Measurements from ENCODE around the gene LIN28A.

The LIN28A gene

DNA sequence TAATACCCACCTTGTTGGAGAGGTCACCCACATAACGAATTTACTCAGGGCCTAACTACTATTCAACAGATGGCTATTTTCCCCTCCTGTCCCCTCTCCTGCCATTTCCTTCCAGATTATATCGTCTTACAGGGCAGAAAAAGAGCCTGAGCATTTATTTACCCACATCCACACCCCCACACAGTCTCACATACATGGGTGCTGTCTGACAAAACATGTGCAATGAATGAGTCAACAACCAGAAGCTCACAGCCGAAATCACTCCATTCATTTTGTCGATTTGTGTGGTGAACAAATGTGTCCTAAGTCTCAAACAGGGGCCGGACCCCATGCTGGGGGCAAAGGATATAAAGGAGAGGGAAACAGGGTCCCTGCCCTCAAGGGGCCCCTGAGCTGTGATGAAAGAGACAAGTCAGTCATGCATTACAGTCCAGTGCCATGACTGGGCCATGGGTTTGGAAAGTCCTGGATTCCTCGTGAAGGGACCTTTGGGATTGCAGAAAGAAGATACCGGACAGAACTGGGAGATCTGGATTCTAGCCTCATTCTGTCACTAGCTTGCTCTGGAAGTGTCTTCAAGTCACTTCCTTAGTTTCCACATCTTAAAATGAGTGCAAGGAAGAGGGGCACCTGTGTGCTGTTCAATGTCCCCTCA lies 21.7 kb upstream of the LIN28A start:
- no peak for DNase-seq

GRCh38 chr1:26389604-26390247 lies 20.9 kb upstream of the LIN28A start:
- no peak for DNase-seq

DNA sequence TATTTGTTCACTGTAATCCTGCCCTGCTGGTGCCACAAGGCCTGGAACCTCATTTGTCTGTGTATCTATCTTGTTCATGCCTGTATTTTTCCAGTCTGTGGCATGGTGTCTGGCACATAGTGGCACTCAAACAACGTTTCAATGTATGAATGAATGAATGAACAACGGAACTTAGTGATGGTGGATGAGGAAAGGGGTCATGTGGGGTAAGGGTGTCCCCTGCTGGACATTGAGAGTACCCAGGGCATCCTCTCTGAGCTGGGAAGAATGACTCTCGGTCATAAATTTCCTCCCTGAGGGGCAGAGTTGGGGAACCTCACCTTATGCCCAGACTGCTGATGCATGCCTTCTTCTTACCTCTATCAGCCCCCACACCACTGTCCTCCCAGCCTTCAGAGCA lies 19.2 kb upstream of the LIN28A start:
- peak; percentile 56 for DNase-seq

DNA sequence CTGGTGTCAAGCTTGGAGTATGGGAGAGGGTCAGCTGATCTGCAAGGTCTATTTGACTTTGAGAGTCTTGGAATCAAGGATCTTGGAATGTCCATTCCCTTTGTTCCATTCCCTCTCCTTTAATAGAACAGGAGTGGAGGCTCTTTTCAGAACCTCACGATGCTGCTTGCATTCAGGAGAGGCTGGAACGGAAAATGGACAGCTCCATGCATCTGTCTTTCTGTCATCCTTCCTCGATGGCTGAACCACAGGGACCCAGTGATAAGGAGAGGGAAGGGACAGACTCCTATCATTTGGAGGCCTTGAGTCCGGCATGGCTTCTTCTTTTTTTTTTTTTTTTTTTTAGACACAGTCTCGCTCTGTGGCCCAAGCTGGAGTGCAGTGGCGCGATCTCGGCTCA lies 14.9 kb upstream of the LIN28A start:
- no peak for DNase-seq

DNA sequence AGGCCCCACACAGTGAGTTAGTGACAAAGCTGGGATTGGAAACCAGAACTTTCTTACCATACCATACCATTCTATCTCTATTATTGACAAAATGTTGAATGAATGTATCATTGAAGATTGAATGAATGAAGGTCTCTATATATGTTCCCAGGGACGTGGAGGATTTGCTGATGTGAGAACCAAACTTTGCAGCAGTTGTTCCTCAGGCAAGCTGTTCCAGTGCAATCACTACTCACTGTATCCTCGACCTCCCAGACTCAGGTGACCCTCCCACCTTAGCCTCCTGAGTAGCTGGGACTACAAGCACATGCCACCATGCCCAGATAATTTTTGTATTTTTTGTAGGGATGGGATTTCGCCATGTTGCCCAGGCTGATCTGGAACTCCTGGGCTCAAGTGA lies 11.6 kb upstream of the LIN28A start:
- DNase-seq, result no peak

GRCh38 chr1:26401891-26402290 lies 8.7 kb upstream of the LIN28A start:
- no peak for DNase-seq

GRCh38 chr1:26403656-26404055 lies 7.0 kb upstream of the LIN28A start:
- no peak for DNase-seq

- DNase-seq, result no peak
Observed at GRCh38 chr1:26404641-26405040, 6.0 kb upstream of the LIN28A start.

GRCh38 chr1:26405281-26405915 lies 5.2 kb upstream of the LIN28A start:
- DNase-seq, result peak; percentile 52

GRCh38 chr1:26408604-26409003 lies 2.0 kb upstream of the LIN28A start:
- DNase-seq, result peak; percentile 68

DNA sequence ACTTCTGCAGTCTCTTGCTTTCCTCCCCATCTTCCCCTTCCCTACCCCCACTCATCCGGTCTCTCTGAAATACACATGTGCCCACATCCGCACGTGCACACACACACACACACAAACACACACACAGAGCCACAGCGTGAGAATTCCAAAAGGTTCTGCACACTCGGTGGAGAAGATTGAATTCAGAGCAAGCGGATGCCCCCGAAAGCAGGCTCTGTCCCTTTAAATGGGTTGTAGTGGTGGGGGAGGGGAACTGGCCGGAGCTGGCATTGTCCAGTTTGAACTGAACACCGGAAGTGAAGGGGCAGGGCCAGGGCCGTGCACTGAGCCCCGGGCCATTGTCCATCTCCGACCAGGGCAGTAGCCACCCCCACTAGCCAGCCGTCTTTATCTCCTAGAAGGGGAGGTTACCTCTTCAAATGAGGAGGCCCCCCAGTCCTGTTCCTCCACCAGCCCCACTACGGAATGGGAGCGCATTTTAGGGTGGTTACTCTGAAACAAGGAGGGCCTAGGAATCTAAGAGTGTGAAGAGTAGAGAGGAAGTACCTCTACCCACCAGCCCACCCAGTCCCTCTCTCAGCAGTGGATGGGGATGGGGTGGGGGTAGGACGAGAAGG lies 1.3 kb upstream of the LIN28A start:
- DNase-seq, result no peak

DNA sequence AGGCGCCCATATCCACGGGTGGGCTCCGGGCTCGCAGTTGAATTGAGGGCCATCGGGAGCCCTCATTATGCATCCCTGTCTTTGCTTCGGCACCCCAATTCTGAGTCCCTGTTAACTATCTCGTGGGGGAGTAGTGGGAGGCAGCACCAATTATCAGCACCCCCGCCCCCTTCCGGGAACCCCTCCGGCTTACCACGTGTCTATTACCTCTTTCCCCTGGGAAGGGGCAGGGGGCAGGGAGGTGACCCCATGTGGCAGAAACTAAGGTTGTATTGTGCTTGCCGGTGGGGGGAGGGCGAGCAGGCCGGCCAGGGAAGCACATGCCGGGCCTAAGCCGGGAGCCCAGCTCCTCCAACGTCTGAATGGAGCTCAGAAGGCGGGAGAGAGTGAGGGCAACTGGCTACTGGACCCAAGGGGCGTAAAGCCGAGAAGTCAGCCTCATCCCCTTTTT lies 1.0 kb downstream of the LIN28A start:
- DNase-seq, result no peak

GRCh38 chr1:26412180-26412840 lies 1.7 kb downstream of the LIN28A start:
- DNase-seq, result no peak

DNA sequence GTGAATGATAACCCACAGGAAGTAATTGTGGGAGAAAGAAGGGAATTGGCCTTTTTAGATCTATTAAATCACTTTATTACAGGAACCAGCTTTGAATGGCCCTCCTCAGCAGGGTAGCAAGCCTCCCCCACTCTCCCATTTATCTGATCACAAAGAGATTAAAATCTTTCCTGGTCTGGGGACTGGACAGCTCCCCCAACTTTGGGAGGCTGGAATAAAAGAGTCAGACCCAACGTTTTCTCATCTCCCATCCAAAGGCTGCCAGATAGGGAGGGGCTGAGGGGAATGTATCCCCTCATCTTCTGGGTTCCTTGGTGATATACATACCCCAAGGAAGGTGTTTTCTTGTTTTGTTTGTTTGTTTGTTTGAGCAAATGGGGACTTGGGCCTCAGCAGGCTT lies 2.4 kb downstream of the LIN28A start:
- no peak for DNase-seq

DNA sequence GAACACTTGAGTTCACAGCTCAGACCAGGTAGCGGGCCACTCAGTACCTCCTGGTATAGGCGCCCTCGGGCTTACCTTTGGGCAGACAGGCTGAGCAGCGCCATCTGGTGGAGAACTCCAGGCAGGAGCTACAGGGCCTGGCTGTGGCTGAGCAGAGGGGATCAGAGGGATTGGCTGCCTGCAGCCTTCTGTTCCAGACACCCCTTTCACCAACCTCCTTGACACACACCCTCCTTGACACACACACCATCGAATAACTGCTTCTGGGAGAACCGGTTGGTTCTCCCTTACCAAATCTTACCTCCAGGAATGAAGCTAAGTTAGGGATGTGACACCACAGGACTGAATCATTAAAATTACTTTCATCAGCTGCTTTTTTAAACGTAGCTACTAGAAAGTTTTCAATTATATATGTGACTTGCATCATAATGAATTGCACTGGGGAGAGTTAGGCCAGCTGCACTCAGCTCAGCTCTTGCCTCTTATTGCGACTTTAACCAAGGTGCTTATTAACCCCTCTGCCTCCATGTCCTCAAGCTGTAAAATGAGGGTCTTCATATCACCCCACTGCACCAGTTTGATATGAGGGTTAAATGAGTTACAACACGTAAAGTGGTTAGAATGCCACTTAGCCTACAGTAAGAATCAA lies 6.6 kb downstream of the LIN28A start:
- peak; percentile 46 for DNase-seq

DNA sequence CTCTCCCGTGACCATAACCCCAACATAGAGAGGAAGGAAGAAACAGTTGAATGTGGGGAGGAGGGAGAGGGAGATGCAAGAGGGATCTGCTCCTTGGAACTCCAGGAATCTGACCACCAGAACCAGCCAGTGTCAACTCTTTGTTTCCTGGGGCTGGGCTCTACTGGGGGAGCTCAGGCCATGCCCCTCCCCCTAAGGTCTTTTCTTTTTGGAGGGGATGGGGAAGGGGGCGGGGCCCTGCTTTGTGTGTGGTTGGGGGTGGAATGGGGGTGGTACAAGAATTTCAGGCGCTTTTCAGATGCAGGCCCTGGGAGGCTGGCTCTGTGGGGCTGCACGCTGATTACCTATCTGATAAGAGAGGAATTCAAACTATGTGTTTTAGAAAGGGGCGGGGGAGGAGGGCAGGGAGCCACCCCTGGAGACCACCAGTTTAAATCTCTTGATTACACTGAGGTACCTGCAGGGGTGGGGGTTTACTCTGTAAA lies 8.3 kb downstream of the LIN28A start:
- DNase-seq, result peak; percentile 9

GRCh38 chr1:26419494-26419893 lies 8.9 kb downstream of the LIN28A start:
- no peak for DNase-seq

- DNase-seq, result no peak
Observed at GRCh38 chr1:26429721-26430120, 19.1 kb downstream of the LIN28A start.

DNA sequence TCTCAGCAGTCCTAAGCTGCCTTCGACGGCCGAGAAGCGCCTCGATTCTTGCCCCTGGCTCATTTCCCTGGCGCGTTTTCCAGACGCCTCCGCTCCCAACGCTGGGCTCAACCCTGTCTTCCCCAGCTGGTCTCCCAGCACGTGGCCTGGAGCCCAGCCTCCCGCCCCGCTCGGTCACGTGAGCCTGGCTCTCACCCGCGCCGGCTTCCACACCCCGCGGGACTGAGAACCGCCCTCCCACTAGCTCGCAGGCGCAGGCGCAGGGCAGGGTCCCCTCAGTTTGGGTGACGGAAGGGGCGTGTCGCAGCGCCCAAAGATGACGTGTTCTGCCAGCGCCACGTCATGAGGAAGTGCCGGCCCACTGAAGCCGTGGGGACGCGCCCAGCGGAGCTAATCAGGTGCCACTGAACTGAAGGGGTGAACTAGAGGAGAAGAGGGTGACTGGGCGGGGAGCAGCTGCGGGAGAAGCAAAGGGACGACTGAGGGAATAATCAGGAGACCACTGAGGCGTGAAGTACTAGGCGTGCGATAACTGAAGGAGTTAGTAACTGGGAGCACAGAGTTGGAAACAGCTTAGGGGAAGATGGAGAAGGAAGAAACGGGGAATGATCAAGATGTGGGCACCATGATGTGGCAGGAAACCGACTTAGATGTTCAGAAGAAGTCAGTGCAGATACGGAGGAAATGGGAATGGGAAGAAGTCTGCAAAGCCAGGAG lies 21.5 kb downstream of the LIN28A start, which contains the start of gene DHDDS:
Gene DHDDS (plus strand): TSS at position 343 of the 717 bp plus-strand sequence. CDS start 625 bp downstream, outside the sequence.
- peak; percentile 98 for DNase-seq

DNA sequence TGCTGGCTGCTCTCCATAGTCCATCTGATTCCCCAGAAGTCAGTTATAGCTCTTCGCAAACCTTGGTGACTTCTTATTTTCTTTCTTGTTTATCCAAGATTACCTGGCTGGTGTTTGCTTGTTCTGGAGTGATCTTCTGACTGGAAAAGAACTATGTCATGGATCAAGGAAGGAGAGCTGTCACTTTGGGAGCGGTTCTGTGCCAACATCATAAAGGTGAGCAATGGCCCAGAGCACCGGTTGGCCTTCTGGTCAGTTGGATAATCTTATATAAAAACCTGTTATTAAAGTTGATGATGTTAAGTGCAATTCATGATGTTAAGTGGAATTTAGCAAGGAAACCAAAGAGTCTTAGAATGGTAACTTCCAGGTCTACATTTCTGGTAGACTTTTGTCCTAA lies 22.2 kb downstream of the LIN28A start:
- DNase-seq, result no peak

GRCh38 chr1:26434161-26434752 lies 23.6 kb downstream of the LIN28A start:
- DNase-seq, result no peak

All from fibroblast of skin of right quadriceps (primary cell).